CD4-positive, alpha-beta T cell (primary cell): Measurements from ENCODE around the gene RAD9A. TPM values are rescaled to one million over a fixed set of nuclear protein-coding genes. Genes with fewer than 3 reads are reported as not detected.

Experiments used
- ATAC-seq: fragments of 200-7000 bp; cut with Tn5 transposase; one replicate; pipeline ENCODE4 v1.10.0; 2022; ENCODE audit warnings: mild to moderate bottlenecking; ENCODE audit not compliant: poor library complexity
- CTCF ChIA-PET: fragments of 350-600 bp; sonication (Branson Sonifier 250); formaldehyde crosslinking; loops from one replicate; lab custom pipeline; 2021; ENCODE audit warnings: antibody characterized with exemption, inconsistent platforms; lab: Charles Lee
- POLR2A ChIA-PET: fragments of 350-600 bp; sonication (Branson Sonifier 250); formaldehyde crosslinking; loops from one replicate; lab custom pipeline; 2021; ENCODE audit warnings: antibody characterized with exemption, inconsistent platforms; lab: Charles Lee
- DNase-seq, 14 experiments: peaks; one replicate each; pipeline ENCODE4 v3.0.0-alpha.2; 2013 to 2020; ENCODE audit warnings: mixed read lengths in 2 of 14
- H3K27ac ChIP-seq, 2 donors: one replicate each; pipeline versions ENCODE4 v1.5.1 to v1.7.0; 2013; ENCODE audit warnings: low read length in 2 of 2, low read depth in 1 of 2, mild to moderate bottlenecking in 1 of 2
- H3K27me3 ChIP-seq, 2 experiments: 1 replicate in 1 of 2; 2 replicates in 1 of 2; pipeline versions ENCODE4 v1.6.1 to v1.7.0; 2013; ENCODE audit warnings: low read length in 2 of 2, control low read depth in 1 of 2, mild to moderate bottlenecking in 1 of 2, moderate library complexity in 1 of 2; ENCODE audit not compliant: insufficient read depth in 2 of 2, control insufficient read depth in 1 of 2
- H3K36me3 ChIP-seq: one replicate; pipeline ENCODE4 v1.6.1; 2013; ENCODE audit warnings: low read length, control low read depth; ENCODE audit not compliant: insufficient read depth
- H3K4me1 ChIP-seq: one replicate; pipeline ENCODE4 v1.6.1; 2013; ENCODE audit warnings: low read length, control low read depth; ENCODE audit not compliant: insufficient read depth
- H3K4me3 ChIP-seq: one replicate; pipeline ENCODE4 v1.5.1; 2013; ENCODE audit warnings: mild to moderate bottlenecking, low read length, moderate library complexity
- H3K9me3 ChIP-seq, 2 experiments: 1 replicate in 1 of 2; 2 replicates in 1 of 2; pipeline versions ENCODE4 v1.6.1 to v1.7.0; 2013; ENCODE audit warnings: low read length in 2 of 2, mild to moderate bottlenecking in 2 of 2, control low read depth in 1 of 2, moderate library complexity in 1 of 2; ENCODE audit not compliant: control insufficient read depth in 1 of 2, insufficient read depth in 1 of 2
- H3K27ac Mint-ChIP-seq: one replicate; pipeline ENCODE4 v1.8.0; 2020; ENCODE audit warnings: mixed read lengths
- H3K27me3 Mint-ChIP-seq: one replicate; pipeline ENCODE4 v1.8.0; 2021; ENCODE audit warnings: mixed read lengths
- H3K36me3 Mint-ChIP-seq: one replicate; pipeline ENCODE4 v1.8.0; 2021; ENCODE audit warnings: low read depth, mixed read lengths
- H3K4me1 Mint-ChIP-seq: one replicate; pipeline ENCODE4 v1.8.0; 2021; ENCODE audit warnings: low read depth, mixed read lengths
- H3K4me3 Mint-ChIP-seq: one replicate; pipeline ENCODE4 v1.8.0; 2020; ENCODE audit warnings: mild to moderate bottlenecking, mixed read lengths
- H3K9me3 Mint-ChIP-seq: one replicate; pipeline ENCODE4 v1.8.0; 2020; ENCODE audit warnings: mixed read lengths
- intact Hi-C, 2 experiments: fragments of 100-400 bp; cut with DNase I in 1 of 2; cut with micrococcal nuclease in 1 of 2; formaldehyde crosslinking; loops; one replicate each; pipeline versions ENCODE4 v1.15.1 to v1.9.0; 2023 to 2025; cut with DNase I, micrococcal nuclease
- total RNA-seq, 174 experiments: library from RNA in 2 of 174; stranded (reverse) in 2 of 174; gene quantifications; one replicate each; pipeline ENCODE4 v1.2.3 and lab custom pipeline; 2021 to 2026
- TF ChIP-seq, protein P1 (sequence below): fragments of 200-600 bp; IDR thresholded peaks from one replicate; pipeline ENCODE4 v1.8.0; 2022; ENCODE audit warnings: antibody characterized with exemption, mild to moderate bottlenecking

The RAD9A gene
- total RNA-seq, 2 experiments from 2014 or later, result 19.3 to 20.3 TPM

DNA sequence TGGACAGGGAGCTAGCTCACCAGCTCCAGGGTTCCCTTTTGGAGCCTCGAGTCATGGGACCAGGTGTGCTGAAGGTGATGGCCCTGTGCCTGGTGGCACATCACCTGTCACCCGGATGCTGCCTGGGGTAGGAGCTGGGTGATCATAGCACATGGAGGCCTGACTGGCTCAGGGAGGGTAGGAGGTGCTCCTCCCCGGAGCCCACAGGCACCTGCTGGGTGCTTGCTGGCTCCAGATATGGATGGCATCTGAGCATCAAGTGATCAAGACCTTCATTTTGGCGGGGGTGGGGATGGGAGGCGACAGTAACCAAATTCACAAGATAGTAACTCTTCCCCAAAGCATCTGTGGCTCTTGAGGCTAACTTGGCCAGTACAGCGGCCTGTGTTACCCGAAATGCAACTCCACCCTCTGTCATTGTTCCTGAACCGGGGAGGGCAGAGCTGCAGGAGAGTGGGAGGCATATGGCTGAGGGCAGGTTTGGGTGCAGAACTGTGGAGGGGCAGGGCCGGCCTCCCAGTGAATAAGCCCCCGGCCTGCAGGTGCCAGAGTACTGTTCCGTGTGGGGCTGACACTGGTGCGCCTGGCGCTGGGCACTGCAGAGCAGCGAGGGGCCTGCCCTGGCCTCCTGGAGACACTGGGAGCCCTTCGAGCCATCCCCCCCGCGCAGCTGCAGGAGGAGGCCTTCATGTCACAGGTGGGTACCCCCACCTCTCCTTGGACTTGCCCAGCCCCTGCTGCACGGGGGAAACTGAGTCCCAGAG lies 16.8 kb downstream of the RAD9A start:
- CTCF ChIA-PET, result interaction anchor here (1.2 to 1.9 kb wide), 4 partner anchors 9 to 64 kb away, joined by 3 to 6 read pairs (median 4); partner anchors contain the start of genes PTPRCAP and RAD9A
- intact Hi-C loops, result loop anchor here in 1 of 2 experiments (2.0 kb wide), 1 partner anchor 28 kb away; the partner anchor contains the start of gene PTPRCAP
- H3K36me3 Mint-ChIP-seq, result peaks cover 51% of the 10 kb centered on the region

DNA sequence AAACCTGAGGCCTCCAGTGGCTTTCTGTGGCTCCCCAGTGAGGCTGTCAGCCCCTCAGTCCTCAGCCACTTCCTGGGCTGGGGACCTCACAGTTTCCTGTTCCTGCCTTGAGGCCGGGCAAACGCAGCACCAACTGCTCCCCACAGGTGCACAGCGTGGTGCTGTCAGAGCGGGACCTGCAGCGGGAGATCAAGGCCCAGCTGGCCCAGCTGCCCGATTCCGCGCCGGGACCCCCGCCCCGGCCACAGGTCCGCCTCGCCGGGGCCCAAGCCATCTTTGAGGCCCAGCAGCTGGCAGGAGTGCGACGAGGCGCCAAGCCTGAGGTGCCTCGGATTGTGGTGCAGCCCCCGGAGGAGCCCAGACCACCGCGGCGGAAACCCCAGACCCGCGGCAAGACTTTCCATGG lies 17.5 kb downstream of the RAD9A start:
- H3K4me3 ChIP-seq, result peak overlapping the region; percentile 100
- H3K9me3 ChIP-seq, result no peaks in the 10 kb centered on the region
- ChIA-PET CTCF (interaction anchor here (1.2 to 1.3 kb wide), 2 partner anchors 8 to 29 kb away, joined by 3 to 6 read pairs; partner anchors contain the start of gene PTPRCAP), POLR2A (interaction anchor here (0.7 to 3.5 kb wide), 19 partner anchors 9 to 138 kb away, joined by 3 to 136 read pairs (median 13); partner anchors contain the start of genes AIP, CORO1B, POLD4 and PTPRCAP)
- TF ChIP-seq, protein P1, sequence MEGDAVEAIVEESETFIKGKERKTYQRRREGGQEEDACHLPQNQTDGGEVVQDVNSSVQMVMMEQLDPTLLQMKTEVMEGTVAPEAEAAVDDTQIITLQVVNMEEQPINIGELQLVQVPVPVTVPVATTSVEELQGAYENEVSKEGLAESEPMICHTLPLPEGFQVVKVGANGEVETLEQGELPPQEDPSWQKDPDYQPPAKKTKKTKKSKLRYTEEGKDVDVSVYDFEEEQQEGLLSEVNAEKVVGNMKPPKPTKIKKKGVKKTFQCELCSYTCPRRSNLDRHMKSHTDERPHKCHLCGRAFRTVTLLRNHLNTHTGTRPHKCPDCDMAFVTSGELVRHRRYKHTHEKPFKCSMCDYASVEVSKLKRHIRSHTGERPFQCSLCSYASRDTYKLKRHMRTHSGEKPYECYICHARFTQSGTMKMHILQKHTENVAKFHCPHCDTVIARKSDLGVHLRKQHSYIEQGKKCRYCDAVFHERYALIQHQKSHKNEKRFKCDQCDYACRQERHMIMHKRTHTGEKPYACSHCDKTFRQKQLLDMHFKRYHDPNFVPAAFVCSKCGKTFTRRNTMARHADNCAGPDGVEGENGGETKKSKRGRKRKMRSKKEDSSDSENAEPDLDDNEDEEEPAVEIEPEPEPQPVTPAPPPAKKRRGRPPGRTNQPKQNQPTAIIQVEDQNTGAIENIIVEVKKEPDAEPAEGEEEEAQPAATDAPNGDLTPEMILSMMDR, result no peak
- DNase-seq, result peak in 13 of 14 experiments; percentile 45 to 92 (median 76)
- peak overlapping the region; percentile 88 for H3K4me3 Mint-ChIP-seq
- H3K27ac ChIP-seq, result peak overlapping the region; percentile 75 to 84
- peaks cover 46% of the 10 kb centered on the region for H3K36me3 Mint-ChIP-seq
- intact Hi-C loops, result loop anchor here in 1 of 2 experiments (2.0 kb wide), 1 partner anchor 28 kb away; the partner anchor contains the start of gene PTPRCAP
- H3K4me1 ChIP-seq, result peaks cover 98% of the 10 kb centered on the region
- H3K9me3 Mint-ChIP-seq, result no peaks in the 10 kb centered on the region
- peaks cover 91% of the 10 kb centered on the region for H3K4me1 Mint-ChIP-seq
- H3K27ac Mint-ChIP-seq, result peak overlapping the region; percentile 98
- peaks cover 48% of the 10 kb centered on the region for H3K36me3 ChIP-seq
- no peaks in the 10 kb centered on the region for H3K27me3 ChIP-seq
- H3K27me3 Mint-ChIP-seq, result no peaks in the 10 kb centered on the region
- peak; percentile 62 for ATAC-seq

More for the DNA sequence above, 16.8 kb downstream of the RAD9A start:
- Histone ChIP-seq H3K27ac (peak overlapping the region; percentile 65 to 84), H3K4me1 (peaks cover 92% of the 10 kb centered on the region), H3K27me3 (no peaks in the 10 kb centered on the region), H3K9me3 (no peaks in the 10 kb centered on the region), H3K36me3 (peaks cover 48% of the 10 kb centered on the region), H3K4me3 (peak overlapping the region; percentile 100)
- H3K4me1 Mint-ChIP-seq, result peaks cover 94% of the 10 kb centered on the region
- H3K27ac Mint-ChIP-seq, result peak overlapping the region; percentile 98
- peak in 4 of 14 experiments; percentile 37 to 60 (median 54) for DNase-seq
- peak overlapping the region; percentile 88 for H3K4me3 Mint-ChIP-seq
- H3K9me3 Mint-ChIP-seq, result no peaks in the 10 kb centered on the region
- no peaks in the 10 kb centered on the region for H3K27me3 Mint-ChIP-seq
- POLR2A ChIA-PET, result interaction anchor here (0.6 to 3.5 kb wide), 23 partner anchors 8 to 180 kb away, joined by 3 to 136 read pairs (median 8); partner anchors contain the start of genes AIP, CORO1B, PITPNM1 and POLD4
- TF ChIP-seq, protein P1, result no peak
- ATAC-seq, result peak; percentile 19

DNA sequence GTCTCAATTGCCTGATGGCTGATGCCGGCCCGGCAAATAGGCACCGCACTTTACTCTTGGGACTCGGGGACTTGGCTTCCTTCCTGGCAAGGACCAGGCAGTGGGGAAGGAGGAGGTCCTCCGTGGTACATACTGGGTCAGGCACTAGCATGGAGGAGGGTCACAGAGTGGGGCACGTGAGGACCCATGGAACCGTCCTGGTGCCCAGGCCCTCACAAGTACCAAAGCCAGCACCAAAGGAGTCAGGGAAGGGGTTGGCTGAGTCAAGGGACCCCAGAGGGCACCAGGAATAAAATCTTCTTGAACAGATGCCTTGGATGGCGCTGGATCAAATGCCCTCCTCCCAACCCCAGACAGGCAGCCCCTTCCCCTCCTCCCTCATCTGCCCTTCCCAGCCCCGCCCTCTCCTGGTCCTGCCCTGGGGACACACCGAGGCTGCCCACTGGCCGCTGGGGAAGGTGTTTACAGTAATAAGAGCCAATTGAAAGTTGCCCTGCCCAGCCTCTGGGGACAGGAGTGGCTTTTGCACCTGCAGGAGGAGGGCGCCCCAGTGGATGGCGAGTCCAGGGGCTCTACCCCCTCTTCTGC lies 18.1 kb downstream of the RAD9A start:
- intact Hi-C loops, result loop anchor here in 1 of 2 experiments (2.0 kb wide), 1 partner anchor 27 kb away; the partner anchor contains the start of gene PTPRCAP

More for the DNA sequence above, 18.1 kb downstream of the RAD9A start:
- Mint-ChIP-seq H3K27me3 (no peaks in the 10 kb centered on the region), H3K36me3 (peaks cover 40% of the 10 kb centered on the region), H3K27ac (peak overlapping the region; percentile 98), H3K9me3 (no peaks in the 10 kb centered on the region), H3K4me3 (peak overlapping the region; percentile 86), H3K4me1 (peaks cover 86% of the 10 kb centered on the region)
- Histone ChIP-seq H3K9me3 (no peaks in the 10 kb centered on the region), H3K36me3 (peaks cover 48% of the 10 kb centered on the region), H3K4me3 (peak overlapping the region; percentile 100), H3K4me1 (peaks cover 100% of the 10 kb centered on the region), H3K27me3 (no peaks in the 10 kb centered on the region), H3K27ac (peak overlapping the region; percentile 75 to 84)
- CTCF ChIA-PET, result interaction anchor here (1.2 kb wide), 1 partner anchor 28 kb away, joined by 6 read pairs; the partner anchor contains the start of gene PTPRCAP
- POLR2A ChIA-PET, result interaction anchor here (0.9 to 3.5 kb wide), 14 partner anchors 10 to 138 kb away, joined by 3 to 136 read pairs (median 14); partner anchors contain the start of genes AIP, CORO1B, POLD4 and PTPRCAP
- TF ChIP-seq, protein P1, result no peak
- DNase-seq, result peak in 1 of 14 experiments; percentile 42
- ATAC-seq, result no peak
